ENCODE data around the gene SLC18A2. TPM values are rescaled to one million over a fixed set of nuclear protein-coding genes. Genes with fewer than 3 reads are reported as not detected.

The SLC18A2 gene
- polyA plus RNA-seq, 1 experiment: not detected

DNA sequence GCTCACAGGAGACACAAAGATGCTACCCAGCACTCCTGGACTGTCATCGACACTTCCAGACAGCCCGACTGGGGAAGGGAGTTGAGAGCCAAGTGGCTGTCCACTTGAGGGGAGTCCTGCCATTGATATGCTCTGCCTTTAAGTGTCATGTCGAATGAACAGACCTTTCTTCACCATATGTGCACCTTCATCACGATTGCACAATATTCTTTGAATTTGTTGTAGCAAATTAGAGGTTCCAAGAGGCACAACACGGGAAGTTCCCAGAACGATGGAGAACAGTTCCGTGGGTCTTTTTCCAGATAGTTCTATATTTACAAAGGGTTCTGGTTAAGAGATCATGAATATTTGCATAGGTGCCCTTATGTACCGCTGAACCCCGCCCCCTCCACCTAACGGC is 16.0 kb downstream of the SLC18A2 start:
- CTCF ChIA-PET: no interaction called here

DNA sequence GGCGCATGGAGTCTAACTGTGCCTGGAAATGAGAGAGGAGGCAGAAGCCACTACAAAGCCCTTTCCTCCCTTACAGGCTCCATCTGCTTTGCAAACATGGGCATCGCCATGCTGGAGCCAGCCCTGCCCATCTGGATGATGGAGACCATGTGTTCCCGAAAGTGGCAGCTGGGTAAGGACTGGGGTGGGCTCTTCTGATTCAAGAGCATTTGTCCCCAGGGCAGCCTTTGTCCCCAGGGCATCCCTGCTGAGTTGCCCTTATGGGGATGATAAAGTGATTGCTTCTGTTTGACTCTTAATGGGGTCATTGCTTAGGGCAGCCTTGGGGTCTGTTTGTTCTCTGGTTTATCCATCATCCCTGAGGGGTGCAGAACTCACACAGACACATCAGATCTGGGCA is 16.8 kb downstream of the SLC18A2 start:
- POLR2A ChIA-PET: no interaction called here
- H3K4me3 ChIP-seq (ENCODE audit: low read depth, low read length): no peak overlapping the region
- peaks cover 3% of the 10 kb centered on the region; the same call in 1 of the 2 replicates for H3K27me3 ChIP-seq (ENCODE audit: control insufficient read depth, insufficient read depth, low read length)
- TF ChIP-seq, protein P1, sequence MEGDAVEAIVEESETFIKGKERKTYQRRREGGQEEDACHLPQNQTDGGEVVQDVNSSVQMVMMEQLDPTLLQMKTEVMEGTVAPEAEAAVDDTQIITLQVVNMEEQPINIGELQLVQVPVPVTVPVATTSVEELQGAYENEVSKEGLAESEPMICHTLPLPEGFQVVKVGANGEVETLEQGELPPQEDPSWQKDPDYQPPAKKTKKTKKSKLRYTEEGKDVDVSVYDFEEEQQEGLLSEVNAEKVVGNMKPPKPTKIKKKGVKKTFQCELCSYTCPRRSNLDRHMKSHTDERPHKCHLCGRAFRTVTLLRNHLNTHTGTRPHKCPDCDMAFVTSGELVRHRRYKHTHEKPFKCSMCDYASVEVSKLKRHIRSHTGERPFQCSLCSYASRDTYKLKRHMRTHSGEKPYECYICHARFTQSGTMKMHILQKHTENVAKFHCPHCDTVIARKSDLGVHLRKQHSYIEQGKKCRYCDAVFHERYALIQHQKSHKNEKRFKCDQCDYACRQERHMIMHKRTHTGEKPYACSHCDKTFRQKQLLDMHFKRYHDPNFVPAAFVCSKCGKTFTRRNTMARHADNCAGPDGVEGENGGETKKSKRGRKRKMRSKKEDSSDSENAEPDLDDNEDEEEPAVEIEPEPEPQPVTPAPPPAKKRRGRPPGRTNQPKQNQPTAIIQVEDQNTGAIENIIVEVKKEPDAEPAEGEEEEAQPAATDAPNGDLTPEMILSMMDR (IDR thresholded peaks at IDR 0.05; ENCODE audit: insufficient read depth, low read depth, low read length): no peak
- no peak for DNase-seq (ENCODE audit: low read depth)
- H3K36me3 ChIP-seq (ENCODE audit: control insufficient read depth, insufficient read depth, low read length): no peaks in the 10 kb centered on the region
- CTCF ChIA-PET: no interaction called here

More for the DNA sequence above, 16.0 kb downstream of the SLC18A2 start:
- TF ChIP-seq, protein P1 (IDR thresholded peaks at IDR 0.05; ENCODE audit: insufficient read depth, low read depth, low read length): no peak
- no peak for DNase-seq (ENCODE audit: low read depth)
- no peak overlapping the region for H3K4me3 ChIP-seq (ENCODE audit: low read depth, low read length)
- H3K27me3 ChIP-seq (ENCODE audit: control insufficient read depth, insufficient read depth, low read length): peaks cover 3% of the 10 kb centered on the region; the same call in 1 of the 2 replicates
- H3K36me3 ChIP-seq (ENCODE audit: control insufficient read depth, insufficient read depth, low read length): no peaks in the 10 kb centered on the region
- POLR2A ChIA-PET: no interaction called here

DNA sequence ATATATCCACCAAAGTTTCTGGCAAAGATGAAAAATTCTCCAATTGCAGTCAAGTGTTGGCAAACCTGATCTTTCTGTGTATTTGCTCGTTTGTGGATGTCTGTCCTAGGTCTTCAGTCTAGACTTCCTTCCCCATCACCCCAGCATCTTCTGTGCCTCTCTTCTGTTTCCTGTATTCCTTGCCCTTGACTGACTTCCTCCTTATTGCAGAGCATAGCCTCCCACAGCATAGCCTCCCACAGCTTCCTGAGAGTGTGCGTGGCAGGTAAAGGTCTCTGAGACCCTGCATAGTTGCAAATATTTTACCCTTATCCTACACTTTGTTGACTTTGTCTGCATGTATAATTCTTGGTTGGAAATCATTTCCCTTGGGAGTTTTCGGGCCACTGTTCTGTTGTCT is 18.4 kb downstream of the SLC18A2 start:
- ChIA-PET POLR2A (no interaction called here), CTCF (interaction anchor here (1.1 kb wide), 1 partner anchor 42 kb away, joined by 3 read pairs; no protein-coding TSS in a partner anchor)
- H3K36me3 ChIP-seq (ENCODE audit: control insufficient read depth, insufficient read depth, low read length): no peaks in the 10 kb centered on the region
- DNase-seq (ENCODE audit: low read depth): no peak
- H3K4me3 ChIP-seq (ENCODE audit: low read depth, low read length): no peak overlapping the region
- TF ChIP-seq, protein P1 (IDR thresholded peaks at IDR 0.05; ENCODE audit: insufficient read depth, low read depth, low read length): no peak
- H3K27me3 ChIP-seq (ENCODE audit: control insufficient read depth, insufficient read depth, low read length): peaks cover 3% of the 10 kb centered on the region; the same call in 1 of the 2 replicates

DNA sequence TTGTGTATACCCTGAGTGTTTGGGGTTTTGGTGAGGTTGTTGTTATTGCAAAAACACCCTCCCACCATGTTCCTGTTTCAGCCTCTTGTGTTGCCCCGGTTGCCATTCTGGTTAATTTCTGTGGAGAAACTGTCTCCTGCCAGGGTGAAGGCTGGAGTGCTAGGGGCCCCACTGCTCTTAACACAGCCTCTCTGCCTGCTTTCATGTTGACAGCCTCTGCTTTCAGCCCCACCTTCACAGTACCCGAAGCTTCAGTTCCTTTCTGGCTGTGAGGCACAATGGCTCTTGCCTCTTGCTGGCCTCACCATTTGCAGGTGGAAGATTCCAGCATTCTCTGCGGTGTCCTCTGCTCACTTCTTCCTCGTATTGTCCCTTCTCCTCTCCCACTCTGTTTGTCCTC is 19.2 kb downstream of the SLC18A2 start:
- CTCF ChIA-PET: no interaction called here

DNA sequence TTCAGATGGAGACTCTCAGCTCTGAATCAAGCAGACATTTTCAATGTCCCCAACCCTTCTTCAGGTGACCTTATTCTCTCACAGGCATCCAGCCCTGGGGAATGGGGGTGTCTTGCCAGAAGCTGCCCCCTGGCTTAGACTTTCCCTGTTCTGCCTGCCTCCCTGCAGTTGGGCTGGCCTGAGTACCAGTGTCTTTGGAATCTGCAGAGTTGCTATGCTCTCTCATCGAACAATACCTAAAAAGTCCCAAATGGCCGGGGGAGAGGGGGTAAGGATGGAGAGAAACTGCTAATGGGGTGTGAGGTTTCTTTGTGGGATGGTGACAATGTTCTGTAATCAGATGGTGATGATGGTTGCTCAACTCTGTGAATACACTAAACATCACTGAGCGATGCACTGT is 20.6 kb downstream of the SLC18A2 start:
- Histone ChIP-seq H3K36me3 (ENCODE audit: control insufficient read depth, insufficient read depth, low read length) (no peaks in the 10 kb centered on the region), H3K4me3 (ENCODE audit: low read depth, low read length) (no peak overlapping the region), H3K27me3 (ENCODE audit: control insufficient read depth, insufficient read depth, low read length) (peaks cover 3% of the 10 kb centered on the region; the same call in 1 of the 2 replicates)
- no peak for DNase-seq (ENCODE audit: low read depth)
- TF ChIP-seq, protein P1 (IDR thresholded peaks at IDR 0.05; ENCODE audit: insufficient read depth, low read depth, low read length): no peak
- ChIA-PET POLR2A (interaction anchor here (0.6 kb wide), 1 partner anchor 152 kb away, joined by 3 read pairs; no protein-coding TSS in a partner anchor), CTCF (no interaction called here)

More for the DNA sequence above, 19.2 kb downstream of the SLC18A2 start:
- POLR2A ChIA-PET: no interaction called here
- Histone ChIP-seq H3K27me3 (ENCODE audit: control insufficient read depth, insufficient read depth, low read length) (peaks cover 3% of the 10 kb centered on the region; the same call in 1 of the 2 replicates), H3K4me3 (ENCODE audit: low read depth, low read length) (no peak overlapping the region), H3K36me3 (ENCODE audit: control insufficient read depth, insufficient read depth, low read length) (no peaks in the 10 kb centered on the region)
- TF ChIP-seq, protein P1 (IDR thresholded peaks at IDR 0.05; ENCODE audit: insufficient read depth, low read depth, low read length): no peak
- DNase-seq (ENCODE audit: low read depth): no peak
